Lower leg skin (tissue), 4 donors: Measurements from ENCODE around the gene ADNP. TPM values are rescaled to one million over a fixed set of nuclear protein-coding genes. Genes with fewer than 3 reads are reported as not detected.

ENCODE experiments used
- DNase-seq, 2 donors: peaks; one replicate each; pipeline ENCODE4 v3.0.0-alpha.2; 2019; ENCODE audit warnings: low spot score in 2 of 2
- H3K4me3 ChIP-seq: fragments of 200-600 bp; sonication (generic); 2 replicates; pipeline ENCODE4 v1.5.1; 2017; ENCODE audit warnings: mild to moderate bottlenecking, low read depth; ENCODE audit not compliant: poor library complexity, severe bottlenecking
- POLR2A ChIP-seq, 2 donors: fragments of 450-650 bp; IDR thresholded peaks; one replicate each; pipeline ENCODE4 v1.6.1; 2016 to 2017; ENCODE audit warnings: antibody characterized with exemption in 2 of 2, mild to moderate bottlenecking in 1 of 2, moderate library complexity in 1 of 2
- WGBS, 2 donors: methylation state at CpG; one replicate each; pipeline ENCODE4 v1.1.5; 2018; 5-methylcytosine and 5-hydroxymethylcytosine counted together
- intact Hi-C: fragments of 100-400 bp; cut with DNase I; formaldehyde crosslinking; loops from one replicate; pipeline ENCODE4 v1.15.0; 2023; ENCODE audit warnings: low total_unique reads
- total RNA-seq, 4 donors: library from RNA; depleted of rRNA; stranded (reverse); fragments of >200 nt; gene quantifications; one replicate each; pipeline ENCODE4 v1.1.0, GENCODE V29; 2016
- TF ChIP-seq, protein P1 (sequence below), 3 donors: fragments of 450-650 bp; IDR thresholded peaks; one replicate each; pipeline ENCODE4 v1.5.1; 2016; ENCODE audit warnings: antibody characterized with exemption in 3 of 3, mild to moderate bottlenecking in 3 of 3, moderate library complexity in 2 of 3

ADNP gene
- total RNA-seq, 4 donors from 2014 or later: 46.9 to 64.0 (median 53.3) TPM

DNA sequence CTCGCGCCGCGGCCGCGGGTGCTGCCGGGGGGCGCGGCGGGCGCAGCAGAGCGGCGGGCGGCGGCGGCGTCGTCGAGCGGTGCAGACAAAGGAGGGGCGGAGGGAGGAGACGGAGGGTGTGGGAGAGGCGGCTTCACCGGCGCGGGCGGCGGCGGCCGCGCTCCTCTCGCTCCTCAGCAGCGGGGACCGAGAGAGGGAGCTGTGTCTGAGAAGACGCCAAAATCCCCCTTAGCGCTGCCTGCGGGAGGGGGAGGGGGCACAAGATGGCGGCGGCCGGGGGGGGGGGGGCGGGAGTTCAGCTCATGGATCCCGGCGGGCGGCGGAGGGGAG lies 296 bp downstream of the ADNP start:
- DNase-seq: no peak
- peak overlapping the region; percentile 30 for H3K4me3 ChIP-seq
- WGBS, 2 donors: 0% methylated on average over 19 of the region's 45 CpGs; no CpG with 5 or more reads in 1 of the 2 donors
- TF ChIP-seq, protein P1, sequence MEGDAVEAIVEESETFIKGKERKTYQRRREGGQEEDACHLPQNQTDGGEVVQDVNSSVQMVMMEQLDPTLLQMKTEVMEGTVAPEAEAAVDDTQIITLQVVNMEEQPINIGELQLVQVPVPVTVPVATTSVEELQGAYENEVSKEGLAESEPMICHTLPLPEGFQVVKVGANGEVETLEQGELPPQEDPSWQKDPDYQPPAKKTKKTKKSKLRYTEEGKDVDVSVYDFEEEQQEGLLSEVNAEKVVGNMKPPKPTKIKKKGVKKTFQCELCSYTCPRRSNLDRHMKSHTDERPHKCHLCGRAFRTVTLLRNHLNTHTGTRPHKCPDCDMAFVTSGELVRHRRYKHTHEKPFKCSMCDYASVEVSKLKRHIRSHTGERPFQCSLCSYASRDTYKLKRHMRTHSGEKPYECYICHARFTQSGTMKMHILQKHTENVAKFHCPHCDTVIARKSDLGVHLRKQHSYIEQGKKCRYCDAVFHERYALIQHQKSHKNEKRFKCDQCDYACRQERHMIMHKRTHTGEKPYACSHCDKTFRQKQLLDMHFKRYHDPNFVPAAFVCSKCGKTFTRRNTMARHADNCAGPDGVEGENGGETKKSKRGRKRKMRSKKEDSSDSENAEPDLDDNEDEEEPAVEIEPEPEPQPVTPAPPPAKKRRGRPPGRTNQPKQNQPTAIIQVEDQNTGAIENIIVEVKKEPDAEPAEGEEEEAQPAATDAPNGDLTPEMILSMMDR (IDR thresholded peaks at IDR 0.05): no peak
- TF ChIP-seq POLR2A (IDR thresholded peaks at IDR 0.05): no peak
- intact Hi-C loops: no loop called here

DNA sequence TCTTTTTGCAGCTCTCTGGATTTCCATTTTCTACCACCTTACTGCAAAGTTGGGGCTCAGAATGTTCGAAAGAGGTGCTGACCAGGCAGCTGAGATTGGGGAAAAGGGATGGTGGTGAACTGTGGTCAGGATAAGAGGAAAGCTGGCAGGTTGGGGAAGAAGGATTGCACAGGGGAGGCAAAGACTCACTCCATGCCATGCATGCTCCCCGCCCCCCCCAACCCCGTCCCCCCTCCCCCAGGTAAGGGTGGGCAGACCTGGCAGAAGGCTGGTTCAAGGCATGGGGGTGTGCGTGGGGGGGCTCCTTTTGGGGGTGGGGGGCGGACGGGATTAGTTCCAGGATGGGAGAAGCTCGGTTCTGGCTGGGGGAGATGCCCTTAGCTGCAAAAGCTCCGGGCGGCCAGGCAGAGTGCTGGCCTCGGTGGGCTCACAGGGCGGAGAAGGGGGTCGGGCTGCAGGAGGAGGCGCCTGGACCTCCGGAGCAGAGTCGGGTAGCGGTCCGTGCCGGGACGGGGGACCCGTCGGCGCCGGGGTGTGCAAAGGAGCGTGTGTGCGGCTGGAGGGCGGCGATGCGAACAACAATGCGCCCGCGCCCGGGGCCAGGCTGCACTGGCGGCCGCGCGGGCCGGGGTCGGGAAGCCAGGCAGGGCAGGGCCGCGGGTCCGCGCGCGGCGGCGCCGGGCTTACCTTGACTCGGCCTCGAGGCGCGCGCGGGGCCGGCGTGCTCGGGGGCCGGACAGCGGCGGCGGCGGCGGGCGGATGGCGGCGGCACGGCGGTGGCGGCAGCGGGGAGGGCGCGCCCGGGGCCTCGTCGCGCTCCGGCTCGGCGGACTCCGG lies 880 bp downstream of the ADNP start:
- intact Hi-C loops: no loop called here
- 0% methylated on average over 15 to 31 of the region's 79 CpGs for WGBS, 2 donors
- peak in 1 of 2 donors; percentile 19 for DNase-seq

DNA sequence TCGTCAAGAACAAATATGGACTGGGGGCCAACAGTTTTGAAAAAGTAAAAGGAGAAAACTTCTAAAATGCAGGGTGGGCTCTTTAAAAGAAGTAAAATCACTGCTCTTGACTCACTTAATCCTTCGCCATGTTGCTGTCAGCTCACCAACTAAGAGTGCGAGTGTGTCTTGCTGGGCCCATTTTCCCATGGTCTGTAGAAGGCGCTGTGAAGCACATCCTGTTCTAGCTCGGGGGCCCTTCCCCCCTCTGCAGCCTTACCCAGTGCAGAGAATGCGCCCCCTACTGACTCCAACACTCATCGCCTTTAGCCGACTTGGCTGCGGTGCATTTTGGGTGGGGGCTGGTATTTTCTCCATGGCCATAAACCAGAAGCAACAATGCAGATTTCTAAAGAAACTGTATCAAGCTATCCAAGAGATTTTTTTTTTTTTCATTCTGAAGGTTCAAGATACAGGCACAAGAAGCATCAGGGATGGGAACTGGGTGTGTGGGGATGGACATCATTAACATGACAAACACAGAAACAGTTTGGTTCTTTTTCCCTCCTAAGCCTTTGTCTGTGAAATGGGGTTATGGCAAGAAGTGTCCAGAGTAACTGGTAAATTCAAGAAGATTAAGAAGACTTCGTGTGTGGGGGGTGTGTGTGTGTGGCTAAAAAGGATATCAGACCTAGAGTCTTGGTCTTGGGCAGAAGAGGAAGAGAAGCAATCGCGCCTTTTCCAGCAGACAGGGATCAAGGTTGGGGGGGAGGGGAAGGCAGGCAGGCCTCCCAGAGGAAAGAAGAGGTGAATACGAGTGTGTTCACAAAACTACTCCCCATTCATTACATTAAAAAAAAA lies 1.7 kb downstream of the ADNP start:
- WGBS, 2 donors: 9 to 10% methylated on average over 13 of the region's 13 CpGs
- intact Hi-C loops: loop anchor here (10.0 kb wide), 1 partner anchor 135 kb away; the partner anchor contains the start of gene BCAS4
- peak overlapping the region; percentile 89 for H3K4me3 ChIP-seq
- peak; percentile 88 to 96 for DNase-seq
- no peak for TF ChIP-seq POLR2A (IDR thresholded peaks at IDR 0.05)
- TF ChIP-seq, protein P1 (IDR thresholded peaks at IDR 0.05): peak in 1 of 3 donors; percentile 92

More for the DNA sequence above, 880 bp downstream of the ADNP start:
- peak overlapping the region; percentile 89 for H3K4me3 ChIP-seq
- TF ChIP-seq, protein P1 (IDR thresholded peaks at IDR 0.05): no peak
- TF ChIP-seq POLR2A (IDR thresholded peaks at IDR 0.05): no peak

DNA sequence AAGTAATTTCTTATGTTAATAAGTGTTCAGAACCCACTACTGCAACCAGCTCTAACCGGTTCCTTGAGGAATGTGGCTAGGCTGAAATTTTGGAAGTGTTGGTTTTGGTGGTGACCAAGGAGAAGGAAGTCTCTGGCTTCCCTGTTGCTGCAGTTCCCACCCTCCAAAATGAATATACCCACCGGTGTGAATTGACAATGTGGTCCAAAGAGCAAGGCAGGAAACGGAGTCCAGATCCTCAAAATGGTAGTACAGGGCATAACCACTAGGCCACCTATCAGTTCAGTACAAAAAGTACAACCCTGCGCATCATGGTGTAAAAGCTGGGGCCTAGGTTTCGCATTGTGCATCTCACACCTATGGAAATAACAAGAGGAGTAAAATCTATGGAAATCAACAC lies 2.8 kb downstream of the ADNP start:
- no peak for TF ChIP-seq POLR2A (IDR thresholded peaks at IDR 0.05)
- TF ChIP-seq, protein P1 (IDR thresholded peaks at IDR 0.05): no peak
- 62 to 65% methylated on average over 5 of the region's 5 CpGs for WGBS, 2 donors
- intact Hi-C loops: loop anchor here (10.0 kb wide), 1 partner anchor 134 kb away; the partner anchor contains the start of gene BCAS4
- no peak overlapping the region for H3K4me3 ChIP-seq
- DNase-seq: no peak

DNA sequence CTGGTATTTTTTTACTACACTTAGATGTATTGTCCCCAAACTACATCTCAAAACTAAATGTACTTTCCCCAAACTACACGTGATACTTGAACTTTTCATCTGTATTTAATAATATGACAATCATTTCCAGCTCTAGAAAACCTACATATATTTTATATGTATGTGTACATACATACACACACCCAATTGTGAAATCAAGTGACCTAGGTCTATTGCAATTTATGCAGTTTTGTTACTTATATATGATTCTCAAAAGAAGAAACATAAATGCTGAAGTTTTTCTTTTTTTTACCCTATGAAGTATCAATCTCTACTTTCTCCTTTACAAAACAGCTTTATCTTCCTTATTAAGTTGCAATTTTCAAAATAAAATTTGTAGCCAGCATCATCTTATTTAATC lies 4.7 kb downstream of the ADNP start:
- intact Hi-C loops: loop anchor here (10.0 kb wide), 1 partner anchor 132 kb away; the partner anchor contains the start of gene BCAS4
- no peak overlapping the region for H3K4me3 ChIP-seq
- TF ChIP-seq, protein P1 (IDR thresholded peaks at IDR 0.05): no peak
- no peak for TF ChIP-seq POLR2A (IDR thresholded peaks at IDR 0.05)
- 35 to 47% methylated on average over 1 of the region's 1 CpG for WGBS, 2 donors
- DNase-seq: no peak
